ENCODE data around the gene RCE1. TPM values are rescaled to one million over a fixed set of nuclear protein-coding genes. Genes with fewer than 3 reads are reported as not detected.

The RCE1 gene
- total and polyA plus RNA-seq, 3 donors from 2014 or later: 26.4 to 56.9 (median 54.3) TPM

GRCh38 chr11:66886671-66887221, 43.5 kb downstream of the RCE1 start:
- Histone ChIP-seq H3K36me3 (ENCODE audit: low read depth, missing control alignments) (no peaks in the 10 kb centered on the region), H3K27ac (no peak overlapping the region), H3K4me1 (no peaks in the 10 kb centered on the region), H3K4me3 (no peak overlapping the region), H3K27me3 (no peaks in the 10 kb centered on the region), H3K9me3 (no peaks in the 10 kb centered on the region)
- intact Hi-C loops (cut with DNase I; ENCODE audit: low total_unique reads): no loop called here
- TF ChIP-seq CTCF (IDR thresholded peaks at IDR 0.05) (no peak), POLR2A (IDR thresholded peaks at IDR 0.05) (no peak)
- WGBS, 2 donors: 64 to 82% methylated on average over 13 to 15 of the region's 15 CpGs
- no peak for DNase-seq

GRCh38 chr11:66887526-66887925, 44.3 kb downstream of the RCE1 start:
- no peaks in the 10 kb centered on the region for H3K4me1 ChIP-seq
- no peaks in the 10 kb centered on the region for H3K27me3 ChIP-seq
- no peak overlapping the region for H3K27ac ChIP-seq
- no peak overlapping the region for H3K4me3 ChIP-seq
- no peaks in the 10 kb centered on the region for H3K9me3 ChIP-seq
- no peak for DNase-seq
- no peaks in the 10 kb centered on the region for H3K36me3 ChIP-seq (ENCODE audit: low read depth, missing control alignments)
- TF ChIP-seq CTCF (IDR thresholded peaks at IDR 0.05) (no peak), POLR2A (IDR thresholded peaks at IDR 0.05) (no peak)
- WGBS, 2 donors: 62 to 71% methylated on average over 11 of the region's 11 CpGs
- intact Hi-C loops (cut with DNase I; ENCODE audit: low total_unique reads): no loop called here

GRCh38 chr11:66888282-66888681, 45.0 kb downstream of the RCE1 start:
- intact Hi-C loops (cut with DNase I; ENCODE audit: low total_unique reads): no loop called here
- H3K36me3 ChIP-seq (ENCODE audit: low read depth, missing control alignments): no peaks in the 10 kb centered on the region
- WGBS, 2 donors: 90 to 95% methylated on average over 10 of the region's 10 CpGs
- no peak for TF ChIP-seq POLR2A (IDR thresholded peaks at IDR 0.05)
- H3K27ac ChIP-seq: no peak overlapping the region
- H3K27me3 ChIP-seq: no peaks in the 10 kb centered on the region
- no peak overlapping the region for H3K4me3 ChIP-seq
- no peak for DNase-seq
- H3K4me1 ChIP-seq: no peaks in the 10 kb centered on the region
- no peaks in the 10 kb centered on the region for H3K9me3 ChIP-seq

GRCh38 chr11:66889960-66890359, 46.7 kb downstream of the RCE1 start:
- Histone ChIP-seq H3K9me3 (no peaks in the 10 kb centered on the region), H3K27ac (no peak overlapping the region), H3K36me3 (ENCODE audit: low read depth, missing control alignments) (no peaks in the 10 kb centered on the region), H3K4me1 (no peaks in the 10 kb centered on the region), H3K4me3 (no peak overlapping the region), H3K27me3 (no peaks in the 10 kb centered on the region)
- no peak for DNase-seq
- TF ChIP-seq POLR2A (IDR thresholded peaks at IDR 0.05): no peak
- TF ChIP-seq CTCF (IDR thresholded peaks at IDR 0.05): no peak
- intact Hi-C loops (cut with DNase I; ENCODE audit: low total_unique reads): no loop called here
- 78 to 87% methylated on average over 8 of the region's 8 CpGs for WGBS, 2 donors

- no peaks in the 10 kb centered on the region for H3K9me3 ChIP-seq
- TF ChIP-seq CTCF (IDR thresholded peaks at IDR 0.05) (no peak), POLR2A (IDR thresholded peaks at IDR 0.05) (no peak)
- DNase-seq: no peak
- no peaks in the 10 kb centered on the region for H3K36me3 ChIP-seq (ENCODE audit: low read depth, missing control alignments)
- no peaks in the 10 kb centered on the region for H3K4me1 ChIP-seq
- intact Hi-C loops (cut with DNase I; ENCODE audit: low total_unique reads): no loop called here
- H3K27ac ChIP-seq: no peak overlapping the region
- no peak overlapping the region for H3K4me3 ChIP-seq
- 76 to 82% methylated on average over 12 to 14 of the region's 14 CpGs for WGBS, 2 donors
- no peaks in the 10 kb centered on the region for H3K27me3 ChIP-seq
Measured at GRCh38 chr11:66891851-66892660, 48.8 kb downstream of the RCE1 start.

All from testis (tissue), 3 donors.